NCI-H510A treated with DMSO at 0.1 percent for 48 hours (cell line): ENCODE data around the gene CBARP.

Source experiments
- DNase-seq: peaks from one replicate; lab custom pipeline; 2025; lab: John Stamatoyannopoulos, UW

The CBARP gene

DNA sequence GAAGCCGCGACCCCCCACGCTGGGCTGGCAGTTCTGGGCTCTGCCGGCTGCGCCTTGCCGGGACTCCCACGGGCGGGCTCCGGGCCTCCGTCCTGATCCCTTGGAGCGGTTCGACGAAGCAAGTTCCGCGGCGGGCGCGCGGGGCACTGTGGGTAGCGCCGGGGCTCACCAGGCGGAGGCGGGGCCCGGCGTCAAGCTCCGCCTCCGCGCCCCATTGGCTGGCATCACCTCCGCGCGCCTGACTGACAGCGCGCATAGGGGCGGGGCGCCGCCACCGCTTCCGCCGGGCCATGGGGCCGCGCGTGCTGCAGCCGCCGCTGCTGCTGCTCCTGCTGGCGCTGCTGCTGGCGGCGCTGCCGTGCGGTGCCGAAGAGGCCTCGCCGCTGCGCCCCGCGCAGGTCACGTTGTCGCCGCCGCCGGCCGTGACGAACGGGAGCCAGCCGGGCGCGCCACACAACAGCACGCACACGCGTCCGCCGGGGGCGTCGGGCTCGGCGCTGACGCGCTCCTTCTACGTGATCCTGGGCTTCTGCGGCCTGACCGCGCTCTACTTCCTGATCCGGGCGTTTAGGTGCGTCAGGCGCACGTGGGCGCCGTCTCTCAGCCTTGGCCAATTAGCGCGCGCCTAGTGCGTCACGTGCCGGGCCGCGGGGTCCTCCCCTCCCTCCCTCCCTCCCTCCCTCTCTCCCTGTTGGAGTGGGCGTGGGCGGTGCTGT, 37.6 kb upstream of the CBARP start, which contains the start of gene FAM174C:
TSS of gene FAM174C (plus strand) at position 271 of the 716 bp plus-strand sequence. CDS start at position 291, 20 bp downstream.
- DNase-seq = peak; percentile 71

GRCh38 chr19:1274852-1275259, 37.1 kb upstream of the CBARP start:
- no peak for DNase-seq

- no peak for DNase-seq
Measured at GRCh38 chr19:1274081-1274851, 36.5 kb upstream of the CBARP start.

DNA sequence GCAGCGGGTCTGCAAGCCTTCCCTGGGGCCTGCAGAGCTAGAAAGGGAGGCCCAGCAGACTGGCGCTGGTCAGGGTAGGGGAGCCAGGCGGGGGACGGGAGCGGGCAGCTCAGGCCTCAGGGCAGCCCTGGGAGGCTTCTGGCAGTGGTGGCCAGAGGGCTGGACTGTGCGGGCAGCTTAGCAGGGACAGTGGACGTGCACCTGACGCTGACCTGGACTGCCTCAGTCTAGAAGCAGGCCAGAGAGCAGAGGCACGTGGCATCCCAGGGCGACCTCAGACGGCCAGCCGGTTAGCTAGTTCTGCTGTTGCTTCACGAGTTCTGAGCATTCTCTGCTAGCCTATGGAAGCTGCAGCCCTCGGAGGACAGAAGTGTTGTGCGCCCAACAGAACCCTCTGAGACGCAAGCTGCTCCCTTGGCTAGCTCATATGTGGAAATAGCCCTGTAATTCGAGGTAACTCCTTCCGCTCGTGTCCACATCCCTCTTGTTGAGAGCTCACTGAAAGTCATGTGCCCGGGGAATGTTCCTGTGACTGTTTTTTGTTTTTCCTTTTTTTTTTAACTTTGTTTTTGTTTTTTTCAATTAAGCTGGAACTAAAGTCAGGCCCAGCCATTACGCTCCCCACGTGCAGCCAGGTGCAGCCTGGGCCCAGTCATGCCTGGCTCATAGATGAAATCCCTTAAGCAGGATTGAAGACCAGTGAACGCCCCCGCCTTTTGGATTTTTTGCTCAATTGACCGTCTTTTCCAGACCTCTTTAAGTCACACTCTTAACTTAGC, 35.6 kb upstream of the CBARP start:
- DNase-seq = no peak

GRCh38 chr19:1272423-1273262, 34.8 kb upstream of the CBARP start:
- no peak for DNase-seq

DNA sequence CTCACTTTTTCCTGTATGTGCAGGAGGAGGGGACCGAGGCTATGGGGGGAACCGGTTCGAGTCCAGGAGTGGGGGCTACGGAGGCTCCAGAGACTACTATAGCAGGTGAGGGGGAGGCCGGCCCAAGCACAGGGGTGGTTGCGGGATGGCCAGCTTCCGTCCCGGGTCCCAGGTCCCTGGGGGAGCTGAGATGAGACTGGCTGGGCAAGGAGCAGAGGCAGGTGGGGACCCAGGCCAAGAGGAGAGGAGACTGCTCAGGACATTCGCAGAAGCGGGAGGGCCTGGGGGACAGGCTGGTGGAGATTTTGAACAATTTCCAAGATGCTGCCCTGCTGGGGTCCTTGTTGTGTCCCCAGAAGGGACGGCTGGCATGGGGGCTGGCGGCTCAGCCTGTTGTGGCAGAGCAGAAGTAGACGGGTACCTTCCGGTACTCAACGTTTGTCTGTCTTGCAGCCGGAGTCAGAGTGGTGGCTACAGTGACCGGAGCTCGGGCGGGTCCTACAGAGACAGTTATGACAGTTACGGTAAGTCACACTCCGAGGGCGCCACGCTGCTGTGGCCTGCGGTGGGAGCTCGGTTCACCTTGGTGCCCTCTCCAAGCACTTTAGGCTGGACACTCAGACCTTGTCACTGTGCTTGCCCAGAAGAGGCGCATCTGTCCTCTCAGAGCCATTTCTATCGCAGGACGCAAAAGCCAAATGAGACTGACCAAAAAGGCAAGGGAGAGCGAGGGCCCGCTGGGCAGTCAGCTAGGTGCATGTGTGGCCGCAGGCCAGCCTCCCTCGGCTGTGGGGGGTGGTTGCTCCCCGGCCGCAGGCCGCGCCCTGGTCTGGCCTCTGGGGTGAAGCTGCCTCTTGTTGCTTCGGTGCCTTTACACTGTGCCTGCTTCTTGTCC, 34.0 kb upstream of the CBARP start:
- DNase-seq = no peak

- DNase-seq = no peak
Measured at GRCh38 chr19:1270854-1271527, 33.2 kb upstream of the CBARP start.

GRCh38 chr19:1270213-1270853, 32.5 kb upstream of the CBARP start:
- no peak for DNase-seq

GRCh38 chr19:1269478-1270212, 31.8 kb upstream of the CBARP start:
- peak; percentile 61 for DNase-seq

DNA sequence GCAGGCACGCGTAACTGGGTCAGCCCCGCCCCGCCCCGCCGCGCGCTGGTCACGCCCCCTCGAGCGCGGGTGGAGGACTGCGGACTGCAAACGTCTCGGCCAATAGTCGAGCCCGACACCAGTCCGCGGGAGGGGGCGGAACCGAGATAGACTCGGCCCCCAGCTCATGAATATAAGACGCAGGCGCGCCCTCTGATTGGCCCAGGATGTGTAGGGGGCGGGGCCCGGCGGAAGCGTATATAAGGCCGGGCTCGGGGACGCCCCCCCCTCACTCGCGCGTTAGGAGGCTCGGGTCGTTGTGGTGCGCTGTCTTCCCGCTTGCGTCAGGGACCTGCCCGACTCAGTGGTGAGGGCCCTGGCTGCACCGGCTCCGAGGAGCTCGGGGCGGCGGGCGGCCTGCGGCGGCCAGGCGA, 31.3 kb upstream of the CBARP start, which contains the start of gene CIRBP:
TSS of gene CIRBP (plus strand) at position 268 of the 413 bp plus-strand sequence. CDS start 1,602 bp downstream, outside the sequence.
- peak; percentile 87 for DNase-seq

GRCh38 chr19:1268226-1269064, 30.6 kb upstream of the CBARP start:
- no peak for DNase-seq

DNA sequence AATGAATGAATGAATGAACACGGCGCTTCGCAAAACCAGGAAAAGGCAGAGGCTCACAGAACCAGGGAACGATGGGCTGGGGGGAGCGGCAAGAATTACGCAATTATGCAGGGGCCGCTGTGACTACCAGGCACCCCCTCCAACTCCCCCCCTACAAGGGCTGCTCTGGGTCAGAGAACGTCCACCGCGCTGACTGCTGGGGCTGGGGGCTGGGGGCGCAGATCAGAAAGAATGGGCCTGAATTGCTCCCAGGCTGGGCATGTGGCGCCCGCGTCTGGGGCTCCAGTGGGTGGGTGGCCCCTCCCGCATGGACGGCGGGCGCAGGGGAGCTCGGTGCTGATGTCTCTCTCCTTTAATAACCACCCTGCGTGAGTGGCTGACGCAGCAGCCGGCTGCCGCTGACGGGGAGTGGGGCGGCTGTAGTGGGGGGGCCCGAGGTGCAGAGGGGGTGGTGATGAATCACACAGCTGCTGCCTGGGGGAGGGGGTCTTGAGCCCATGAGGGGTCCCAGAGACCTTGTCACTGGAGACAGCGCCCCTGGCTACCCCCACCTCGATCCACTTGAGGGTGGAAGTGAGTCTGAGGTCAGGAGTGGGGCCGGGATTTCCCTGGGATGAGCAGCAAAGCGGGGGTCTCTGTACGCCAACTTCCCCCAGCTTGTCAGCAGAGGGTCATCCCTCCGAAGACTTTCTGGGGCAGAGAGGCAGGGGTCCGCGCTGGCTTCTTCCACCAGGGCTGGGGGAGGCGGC, 29.8 kb upstream of the CBARP start:
- DNase-seq = no peak

GRCh38 chr19:1266916-1267476, 29.2 kb upstream of the CBARP start:
- peak; percentile 11 for DNase-seq

DNA sequence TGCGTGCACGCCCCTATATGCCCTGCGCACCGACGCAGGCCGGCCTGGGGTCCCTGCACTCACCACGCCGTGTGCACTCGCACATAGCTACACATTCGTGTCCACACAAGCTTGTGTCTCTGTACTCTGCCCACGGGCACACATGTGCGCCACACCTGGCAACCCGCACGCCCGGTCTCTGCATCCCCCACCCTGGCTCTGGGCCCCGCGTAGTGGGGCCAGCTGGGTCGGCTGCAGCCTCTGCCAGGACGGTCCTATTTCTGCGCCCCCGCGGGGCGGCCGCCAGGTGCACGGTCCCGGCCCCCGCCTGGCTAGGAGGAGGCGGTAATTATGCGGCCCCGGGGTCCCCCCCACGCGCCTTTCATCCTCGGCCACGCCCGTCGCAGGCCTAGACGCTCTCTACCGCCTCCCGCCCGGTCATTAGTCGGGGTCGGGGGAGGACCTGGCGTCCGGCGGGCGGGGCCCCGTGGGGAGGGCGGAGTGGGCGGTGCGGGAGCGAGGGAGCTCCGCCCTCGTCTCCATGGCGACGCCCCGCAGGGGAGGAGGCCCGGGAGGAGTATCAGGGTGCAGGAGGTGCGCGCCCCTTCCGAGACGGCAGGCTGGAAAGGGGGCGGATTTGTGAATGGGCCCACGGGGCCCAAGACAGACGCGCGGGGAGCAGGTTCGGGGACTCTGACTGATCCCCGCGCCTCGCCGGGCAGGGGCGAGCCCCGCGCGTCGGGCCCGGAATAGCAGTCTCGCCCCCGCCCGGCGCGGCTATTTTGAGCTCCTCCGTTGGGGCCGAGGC, 28.5 kb upstream of the CBARP start:
- peak; percentile 16 for DNase-seq

DNA sequence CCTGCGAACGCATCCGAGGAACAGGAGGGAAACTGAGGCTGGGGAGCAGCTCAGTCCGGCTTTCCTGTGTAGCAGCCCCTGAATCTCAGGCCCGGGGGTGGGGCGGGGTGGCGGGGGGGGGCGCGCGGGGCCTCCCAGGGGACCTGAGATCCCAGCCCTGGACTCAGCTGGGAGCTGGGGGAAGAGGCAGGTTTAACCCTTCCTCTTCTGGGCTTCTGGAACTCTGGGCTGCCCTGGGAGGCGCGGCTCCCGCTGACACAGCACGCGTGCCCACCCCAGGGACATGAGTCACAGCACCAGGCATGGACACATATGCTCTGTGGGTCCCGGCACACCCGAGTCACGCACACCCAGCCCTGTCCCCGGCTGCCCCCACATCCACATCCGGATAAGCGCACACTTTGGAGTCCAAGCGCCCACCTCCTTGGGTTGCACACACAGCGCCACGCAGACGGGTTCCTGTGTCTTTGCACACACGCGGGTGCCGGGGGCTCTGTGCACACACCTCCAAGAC, 27.9 kb upstream of the CBARP start:
- DNase-seq = no peak
